ACC112 (cell line): ENCODE data around the gene ZBTB14.

ENCODE experiments used
- H2AFZ ChIP-seq: fragments of 200-600 bp; sonication (generic); one replicate; pipeline ENCODE4 v1.6.0; 2017; ENCODE audit warnings: antibody characterized with exemption, low read length; ENCODE audit not compliant: unreplicated experiment
- H3K27ac ChIP-seq: fragments of 200-600 bp; sonication (generic); 2 replicates; pipeline ENCODE4 v1.5.1; 2014; ENCODE audit warnings: low read depth, mild to moderate bottlenecking, antibody characterized with exemption, low read length, moderate library complexity
- H3K27me3 ChIP-seq: fragments of 200-600 bp; sonication (generic); 2 replicates; pipeline ENCODE4 v1.6.1; 2014; ENCODE audit warnings: mild to moderate bottlenecking, antibody characterized with exemption, low read length, moderate library complexity, mixed read lengths; ENCODE audit not compliant: insufficient read depth
- H3K36me3 ChIP-seq: fragments of 200-600 bp; sonication (generic); 2 replicates; pipeline ENCODE4 v1.6.1; 2016; ENCODE audit warnings: mild to moderate bottlenecking, antibody characterized with exemption, low read length, moderate library complexity, mixed read lengths; ENCODE audit not compliant: insufficient read depth
- H3K4me1 ChIP-seq: fragments of 200-600 bp; sonication (generic); one replicate; pipeline ENCODE4 v1.6.1; 2016; ENCODE audit warnings: low read length, mixed read lengths; ENCODE audit not compliant: insufficient read depth, unreplicated experiment, control insufficient read depth
- H3K4me3 ChIP-seq: fragments of 200-600 bp; sonication (generic); 2 replicates; pipeline ENCODE4 v1.5.1; 2014; ENCODE audit warnings: mild to moderate bottlenecking, low read depth, low read length
- H3K79me2 ChIP-seq: fragments of 200-600 bp; sonication (generic); one replicate; pipeline ENCODE4 v1.6.0; 2016; ENCODE audit warnings: low read length; ENCODE audit not compliant: control insufficient read depth, unreplicated experiment, insufficient read depth

ZBTB14 gene

GRCh38 chr18:5295231-5295920, at the start of gene ZBTB14:
TSS of gene ZBTB14 (minus strand) at chr18:5295726. CDS start at chr18:5293246, 2,480 bp downstream.
- Histone ChIP-seq H3K79me2 (peaks cover 11% of the 10 kb centered on the region), H3K4me1 (peaks cover 15% of the 10 kb centered on the region), H3K27me3 (peaks cover 11% of the 10 kb centered on the region; the same call in 1 of the 2 replicates), H2AFZ (peak within 1 kb of the TSS; percentile 98), H3K27ac (peak within 1 kb of the TSS; percentile 89), H3K36me3 (peaks cover 4% of the 10 kb centered on the region; the same call in 1 of the 2 replicates), H3K4me3 (peak within 1 kb of the TSS; percentile 99)

- H3K79me2 ChIP-seq = no peaks in the 10 kb centered on the region
- no peak overlapping the region for H2AFZ ChIP-seq
- H3K36me3 ChIP-seq = no peaks in the 10 kb centered on the region
- H3K4me3 ChIP-seq = no peak overlapping the region
- no peak overlapping the region for H3K27ac ChIP-seq
- no peaks in the 10 kb centered on the region for H3K4me1 ChIP-seq
- H3K27me3 ChIP-seq = no peaks in the 10 kb centered on the region; the same call in 1 of the 2 replicates
Observed at GRCh38 chr18:5339202-5339834, 43.8 kb upstream of the ZBTB14 start.

- no peaks in the 10 kb centered on the region; the same call in 1 of the 2 replicates for H3K27me3 ChIP-seq
- H3K4me1 ChIP-seq = no peaks in the 10 kb centered on the region
- no peaks in the 10 kb centered on the region for H3K36me3 ChIP-seq
- no peak overlapping the region for H2AFZ ChIP-seq
- H3K27ac ChIP-seq = no peak overlapping the region
- no peaks in the 10 kb centered on the region for H3K79me2 ChIP-seq
- H3K4me3 ChIP-seq = no peak overlapping the region
Observed at GRCh38 chr18:5334456-5335075, 39.0 kb upstream of the ZBTB14 start.

DNA sequence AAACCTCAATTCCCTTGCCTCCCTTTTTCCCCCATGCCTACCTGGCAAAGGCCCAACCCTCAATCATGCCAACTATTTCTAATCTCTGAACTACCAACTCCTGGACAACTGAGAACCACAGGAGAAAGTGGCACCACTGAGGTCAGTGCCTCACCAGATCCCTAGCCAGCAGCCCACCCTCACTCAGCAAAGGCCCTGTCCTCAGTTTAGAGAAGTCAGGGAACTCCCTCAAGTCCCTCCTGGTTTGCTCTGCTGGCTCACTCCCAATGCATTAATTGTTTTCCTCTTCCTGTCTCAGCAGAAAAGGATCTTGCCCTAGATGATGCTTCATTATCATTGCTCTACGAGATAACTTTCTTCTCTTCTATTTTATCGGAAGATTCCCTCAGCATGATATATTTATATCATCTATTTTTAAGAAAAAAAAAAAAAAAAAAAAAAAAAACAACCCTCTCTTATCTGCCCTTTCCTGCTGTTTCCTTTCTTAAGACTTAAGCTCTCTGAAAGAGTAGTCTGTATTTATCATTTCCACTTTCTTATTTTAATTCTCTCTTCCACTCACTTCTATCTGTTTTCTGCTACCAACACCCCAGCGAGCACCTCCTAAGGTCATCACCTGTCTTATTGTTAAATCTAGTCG, 22.7 kb upstream of the ZBTB14 start:
- no peaks in the 10 kb centered on the region for H3K4me1 ChIP-seq
- no peak overlapping the region for H3K27ac ChIP-seq
- no peak overlapping the region for H3K4me3 ChIP-seq
- no peaks in the 10 kb centered on the region for H3K27me3 ChIP-seq
- H2AFZ ChIP-seq = no peak overlapping the region
- no peaks in the 10 kb centered on the region for H3K36me3 ChIP-seq
- H3K79me2 ChIP-seq = no peaks in the 10 kb centered on the region

DNA sequence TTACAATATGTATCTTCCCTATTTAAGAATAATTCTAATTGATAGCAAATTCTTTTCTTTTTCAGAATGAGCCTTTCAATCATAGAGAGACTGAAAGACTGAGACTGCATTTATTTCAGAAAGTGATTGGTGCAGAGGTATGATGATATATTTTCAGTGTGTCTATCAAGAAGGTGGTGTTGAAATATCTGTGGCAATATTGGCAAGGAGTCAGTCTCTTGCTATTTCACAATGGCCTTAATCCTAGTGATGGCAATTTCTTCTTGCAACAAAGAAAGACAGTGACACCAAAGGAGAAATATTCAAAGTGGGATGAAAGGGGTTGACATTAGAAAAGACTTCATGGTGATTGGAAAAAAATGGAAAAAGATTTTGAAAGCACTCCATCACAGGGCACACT, 21.7 kb upstream of the ZBTB14 start:
- Histone ChIP-seq H2AFZ (no peak overlapping the region), H3K4me3 (no peak overlapping the region), H3K36me3 (no peaks in the 10 kb centered on the region), H3K27me3 (no peaks in the 10 kb centered on the region), H3K27ac (no peak overlapping the region), H3K79me2 (no peaks in the 10 kb centered on the region), H3K4me1 (no peaks in the 10 kb centered on the region)

GRCh38 chr18:5315838-5316237, 20.3 kb upstream of the ZBTB14 start:
- Histone ChIP-seq H3K4me3 (no peak overlapping the region), H3K36me3 (no peaks in the 10 kb centered on the region), H3K27ac (no peak overlapping the region), H2AFZ (no peak overlapping the region), H3K4me1 (no peaks in the 10 kb centered on the region), H3K27me3 (no peaks in the 10 kb centered on the region), H3K79me2 (no peaks in the 10 kb centered on the region)

DNA sequence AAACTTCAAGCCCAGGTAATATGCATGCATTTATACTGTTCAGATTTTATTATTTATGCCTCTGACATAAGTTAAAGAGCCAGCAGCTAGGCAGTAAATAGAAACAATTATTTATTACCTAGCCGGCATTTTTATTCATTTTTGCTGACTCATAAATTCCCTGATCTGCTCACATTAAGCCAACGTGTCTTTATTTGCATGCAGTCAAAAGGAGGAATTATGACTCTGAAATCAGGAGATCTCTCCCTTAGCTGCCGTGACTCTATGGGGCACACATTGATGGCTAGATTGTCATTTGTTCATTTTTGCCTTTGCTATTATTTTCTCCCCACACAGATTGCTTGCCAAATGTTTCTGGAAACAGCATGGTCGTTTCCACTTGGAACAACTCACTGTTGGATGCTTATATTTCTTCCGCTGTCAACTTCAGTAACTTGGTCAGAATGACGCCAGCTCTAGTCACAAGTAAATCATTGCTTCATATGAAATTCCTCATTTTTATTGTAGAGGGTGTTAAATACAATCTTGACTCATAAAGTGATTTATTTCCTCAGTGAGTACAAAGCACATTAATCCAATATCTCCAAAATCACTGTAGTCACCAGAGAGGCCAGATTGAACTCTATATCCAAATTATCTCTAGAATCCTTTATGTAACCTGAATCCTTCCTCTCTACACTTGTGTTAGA, 15.9 kb upstream of the ZBTB14 start:
- H3K36me3 ChIP-seq = no peaks in the 10 kb centered on the region
- no peaks in the 10 kb centered on the region for H3K79me2 ChIP-seq
- no peaks in the 10 kb centered on the region for H3K27me3 ChIP-seq
- no peak overlapping the region for H3K27ac ChIP-seq
- H3K4me3 ChIP-seq = no peak overlapping the region
- no peaks in the 10 kb centered on the region for H3K4me1 ChIP-seq
- no peak overlapping the region for H2AFZ ChIP-seq

DNA sequence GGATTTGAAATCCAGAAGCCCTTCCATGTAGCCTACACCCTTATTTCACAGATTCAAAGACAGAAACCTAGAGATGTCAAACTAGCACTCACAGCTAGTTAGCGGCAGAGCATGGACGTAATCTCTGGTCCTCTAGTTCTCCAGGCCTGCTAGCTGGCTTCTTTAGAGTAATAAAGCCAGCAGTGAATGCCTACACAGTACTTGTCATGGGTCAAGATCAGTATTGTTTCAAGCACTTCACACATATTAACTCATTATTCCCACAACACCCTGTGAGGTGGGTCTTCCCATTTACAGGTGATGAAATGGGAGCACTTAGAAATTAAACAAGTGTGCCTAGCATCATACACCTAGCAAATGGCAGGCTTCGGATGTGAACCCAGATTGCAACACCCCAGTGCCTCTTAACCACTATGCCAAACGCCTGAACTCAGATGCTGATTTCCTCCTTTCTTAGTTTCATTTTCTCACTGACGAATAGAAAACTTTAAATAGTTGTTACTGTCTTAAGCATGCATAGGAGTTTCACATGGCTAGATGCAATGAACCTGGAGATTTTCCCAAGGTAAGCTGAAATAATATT, 14.5 kb upstream of the ZBTB14 start:
- H3K27ac ChIP-seq = no peak overlapping the region
- no peaks in the 10 kb centered on the region for H3K27me3 ChIP-seq
- H3K4me3 ChIP-seq = peak overlapping the region; percentile 63
- no peaks in the 10 kb centered on the region for H3K79me2 ChIP-seq
- H3K36me3 ChIP-seq = no peaks in the 10 kb centered on the region
- H3K4me1 ChIP-seq = no peaks in the 10 kb centered on the region
- H2AFZ ChIP-seq = peak overlapping the region; percentile 83

GRCh38 chr18:5305835-5306234, 10.3 kb upstream of the ZBTB14 start:
- no peak overlapping the region for H2AFZ ChIP-seq
- no peak overlapping the region for H3K4me3 ChIP-seq
- H3K36me3 ChIP-seq = no peaks in the 10 kb centered on the region
- no peaks in the 10 kb centered on the region for H3K79me2 ChIP-seq
- peaks cover 35% of the 10 kb centered on the region for H3K27me3 ChIP-seq
- H3K4me1 ChIP-seq = no peaks in the 10 kb centered on the region
- no peak overlapping the region for H3K27ac ChIP-seq

DNA sequence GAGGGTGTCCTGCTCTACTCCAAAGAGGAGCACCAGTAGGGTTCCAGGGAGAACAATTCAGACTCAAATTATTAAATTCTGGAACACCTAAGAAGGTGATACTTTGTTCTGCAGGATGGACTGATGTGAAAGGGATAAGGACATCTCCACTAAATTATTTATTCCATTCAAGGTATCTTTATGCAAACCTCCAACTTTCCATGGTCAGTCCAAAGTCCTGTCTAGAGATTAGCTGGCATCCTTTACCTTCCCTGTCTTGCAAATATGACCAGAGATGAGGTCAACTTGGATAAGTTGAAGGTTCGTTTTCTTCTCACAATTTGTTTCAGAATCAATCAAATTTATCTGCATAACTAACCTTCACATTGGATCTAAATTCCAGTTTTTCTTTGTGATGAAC, 8.7 kb upstream of the ZBTB14 start:
- no peak overlapping the region for H3K4me3 ChIP-seq
- no peaks in the 10 kb centered on the region for H3K36me3 ChIP-seq
- H3K4me1 ChIP-seq = no peaks in the 10 kb centered on the region
- H3K79me2 ChIP-seq = no peaks in the 10 kb centered on the region
- H3K27me3 ChIP-seq = peaks cover 50% of the 10 kb centered on the region
- H2AFZ ChIP-seq = no peak overlapping the region
- no peak overlapping the region for H3K27ac ChIP-seq
